SU-DHL-6 (cell line): Measurements from ENCODE around the gene KRT82.

Source experiments
- H2AFZ ChIP-seq: fragments of 200-600 bp; sonication (generic); 2 replicates; pipeline ENCODE4 v1.6.1; 2014; ENCODE audit warnings: low read depth, mild to moderate bottlenecking, moderate library complexity, mixed read lengths, antibody characterized with exemption, low read length; ENCODE audit not compliant: severe bottlenecking
- H3F3A ChIP-seq: fragments of 200-600 bp; shearing (Covaris generic); 2 replicates; pipeline ENCODE4 v1.6.0; 2016; ENCODE audit warnings: antibody characterized with exemption, mild to moderate bottlenecking; ENCODE audit not compliant: insufficient read depth
- H3K27ac ChIP-seq: fragments of 200-600 bp; sonication (generic); 2 replicates; pipeline ENCODE4 v1.5.1; 2016; ENCODE audit warnings: low read depth, mild to moderate bottlenecking, low read length, moderate library complexity, mixed read lengths
- H3K27me3 ChIP-seq: fragments of 200-600 bp; sonication (generic), shearing (Covaris generic); 2 replicates; pipeline ENCODE4 v1.6.0; 2014; ENCODE audit warnings: mild to moderate bottlenecking, low read length
- H3K36me3 ChIP-seq: fragments of 200-600 bp; sonication (generic); 2 replicates; pipeline ENCODE4 v1.6.1; 2014; ENCODE audit warnings: mild to moderate bottlenecking, low read length, mixed read lengths
- H3K4me2 ChIP-seq: fragments of 300-600, 200-600 bp; shearing (Covaris generic), sonication (generic); 2 replicates; pipeline ENCODE4 v1.6.0; 2014; ENCODE audit warnings: low read length, low read depth, mild to moderate bottlenecking; ENCODE audit not compliant: poor library complexity, severe bottlenecking
- H3K4me3 ChIP-seq: fragments of 200-600 bp; sonication (generic); 2 replicates; pipeline ENCODE4 v1.5.1; 2014; ENCODE audit warnings: antibody characterized with exemption, low read length, mild to moderate bottlenecking, mixed read lengths; ENCODE audit not compliant: insufficient read depth, poor library complexity, severe bottlenecking
- H3K79me2 ChIP-seq: fragments of 200-600 bp; sonication (generic); 2 replicates; pipeline ENCODE4 v1.6.1; 2014; ENCODE audit warnings: mild to moderate bottlenecking, low read length, moderate library complexity; ENCODE audit not compliant: insufficient read depth
- H3K9ac ChIP-seq: fragments of 200-600 bp; sonication (generic); 2 replicates; pipeline ENCODE4 v1.7.0; 2014; ENCODE audit warnings: mild to moderate bottlenecking, low read length
- H3K9me2 ChIP-seq: fragments of 200-600 bp; sonication (generic); replicated peaks from 2 replicates; pipeline ENCODE4 v1.6.1; 2014; ENCODE audit warnings: low read length; ENCODE audit not compliant: insufficient read depth
- H3K9me3 ChIP-seq: fragments of 200-600 bp; sonication (generic); 2 replicates; pipeline ENCODE4 v1.6.1; 2014; ENCODE audit warnings: low read length, mixed read lengths; ENCODE audit not compliant: insufficient read depth
- H4K20me1 ChIP-seq: fragments of 200-600 bp; sonication (generic); 2 replicates; pipeline ENCODE4 v1.6.1; 2014; ENCODE audit warnings: low read depth, mild to moderate bottlenecking, antibody characterized with exemption, low read length, moderate library complexity, mixed read lengths
- EZH2phosphoT487 ChIP-seq: fragments of 200-600 bp; sonication (generic), shearing (Covaris generic); conservative IDR thresholded peaks from 2 replicates; pipeline ENCODE4 v1.6.1; 2018; ENCODE audit warnings: mild to moderate bottlenecking, antibody characterized with exemption, low read length, moderate library complexity, mixed read lengths
- TF ChIP-seq, protein P1 (sequence below): fragments of 200-600 bp; sonication (generic); IDR thresholded peaks from one replicate; pipeline ENCODE4 v1.5.1; 2017; ENCODE audit warnings: antibody characterized with exemption, mild to moderate bottlenecking, low read length, moderate library complexity; ENCODE audit not compliant: insufficient read depth, poor library complexity, severe bottlenecking

The KRT82 gene

DNA sequence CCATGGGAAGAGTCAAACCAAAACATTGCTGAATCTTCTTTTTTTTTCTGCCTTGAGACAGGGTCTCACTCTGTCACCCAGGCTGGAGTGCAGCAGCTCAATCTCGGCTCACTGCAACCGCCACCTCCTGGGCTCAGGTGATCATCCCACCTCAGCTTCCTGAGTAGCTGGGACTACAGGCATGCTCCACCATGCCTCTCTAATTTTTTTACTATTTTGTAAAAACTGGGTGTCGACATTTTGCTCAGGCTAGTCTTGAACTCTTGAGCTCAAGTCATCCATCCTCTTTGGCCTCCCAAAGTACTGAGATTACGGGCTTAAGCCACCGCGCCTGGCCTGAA lies 29.5 kb upstream of the KRT82 start:
- Histone ChIP-seq H3K27me3 (no peaks in the 10 kb centered on the region), H3F3A (no peaks in the 10 kb centered on the region), H3K36me3 (no peaks in the 10 kb centered on the region), H3K4me3 (no peak overlapping the region), H4K20me1 (no peaks in the 10 kb centered on the region), H3K9me3 (no peaks in the 10 kb centered on the region), H3K27ac (no peak overlapping the region), H2AFZ (no peak overlapping the region), H3K4me2 (no peak overlapping the region), H3K79me2 (no peaks in the 10 kb centered on the region), H3K9me2 (no peaks in the 10 kb centered on the region), H3K9ac (no peak overlapping the region)
- no peak for TF ChIP-seq EZH2phosphoT487
- TF ChIP-seq, protein P1, sequence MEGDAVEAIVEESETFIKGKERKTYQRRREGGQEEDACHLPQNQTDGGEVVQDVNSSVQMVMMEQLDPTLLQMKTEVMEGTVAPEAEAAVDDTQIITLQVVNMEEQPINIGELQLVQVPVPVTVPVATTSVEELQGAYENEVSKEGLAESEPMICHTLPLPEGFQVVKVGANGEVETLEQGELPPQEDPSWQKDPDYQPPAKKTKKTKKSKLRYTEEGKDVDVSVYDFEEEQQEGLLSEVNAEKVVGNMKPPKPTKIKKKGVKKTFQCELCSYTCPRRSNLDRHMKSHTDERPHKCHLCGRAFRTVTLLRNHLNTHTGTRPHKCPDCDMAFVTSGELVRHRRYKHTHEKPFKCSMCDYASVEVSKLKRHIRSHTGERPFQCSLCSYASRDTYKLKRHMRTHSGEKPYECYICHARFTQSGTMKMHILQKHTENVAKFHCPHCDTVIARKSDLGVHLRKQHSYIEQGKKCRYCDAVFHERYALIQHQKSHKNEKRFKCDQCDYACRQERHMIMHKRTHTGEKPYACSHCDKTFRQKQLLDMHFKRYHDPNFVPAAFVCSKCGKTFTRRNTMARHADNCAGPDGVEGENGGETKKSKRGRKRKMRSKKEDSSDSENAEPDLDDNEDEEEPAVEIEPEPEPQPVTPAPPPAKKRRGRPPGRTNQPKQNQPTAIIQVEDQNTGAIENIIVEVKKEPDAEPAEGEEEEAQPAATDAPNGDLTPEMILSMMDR = no peak

GRCh38 chr12:52434760-52435530 lies 28.8 kb upstream of the KRT82 start:
- Histone ChIP-seq H4K20me1 (no peaks in the 10 kb centered on the region), H2AFZ (no peak overlapping the region), H3K4me3 (no peak overlapping the region), H3K36me3 (no peaks in the 10 kb centered on the region), H3K27ac (no peak overlapping the region), H3K9me2 (no peaks in the 10 kb centered on the region), H3K4me2 (no peak overlapping the region), H3F3A (no peaks in the 10 kb centered on the region), H3K9ac (no peak overlapping the region), H3K9me3 (no peaks in the 10 kb centered on the region), H3K79me2 (no peaks in the 10 kb centered on the region), H3K27me3 (no peaks in the 10 kb centered on the region)
- TF ChIP-seq, protein P1 = no peak
- no peak for TF ChIP-seq EZH2phosphoT487

- no peak within 1 kb of the TSS for H3K4me3 ChIP-seq
- H3K27me3 ChIP-seq = no peaks in the 10 kb centered on the region
Measured at GRCh38 chr12:52434081-52434733, 28.1 kb upstream of the KRT82 start, which contains the start of gene KRT75. TSS of gene KRT75 (minus strand) at chr12:52434371. CDS start at chr12:52434304, 67 bp downstream.

More at GRCh38 chr12:52434081-52434733, 28.1 kb upstream of the KRT82 start, which contains the start of gene KRT75:
- Histone ChIP-seq H3K4me2 (no peak within 1 kb of the TSS), H3K9me2 (no peaks in the 10 kb centered on the region), H3K79me2 (no peaks in the 10 kb centered on the region), H3F3A (no peaks in the 10 kb centered on the region), H3K27ac (no peak within 1 kb of the TSS), H4K20me1 (no peaks in the 10 kb centered on the region), H3K9me3 (no peaks in the 10 kb centered on the region), H2AFZ (no peak within 1 kb of the TSS), H3K9ac (no peak within 1 kb of the TSS), H3K36me3 (no peaks in the 10 kb centered on the region)
- no peak for TF ChIP-seq EZH2phosphoT487
- TF ChIP-seq, protein P1 = no peak
